KG1 (cell line): ENCODE data around the gene FGF9.

Source experiments
- DNase-seq: peaks from one replicate; lab custom pipeline; 2025; lab: John Stamatoyannopoulos, UW

Gene FGF9

GRCh38 chr13:21710163-21710562 is 39.3 kb downstream of the FGF9 start:
- DNase-seq = no peak

DNA sequence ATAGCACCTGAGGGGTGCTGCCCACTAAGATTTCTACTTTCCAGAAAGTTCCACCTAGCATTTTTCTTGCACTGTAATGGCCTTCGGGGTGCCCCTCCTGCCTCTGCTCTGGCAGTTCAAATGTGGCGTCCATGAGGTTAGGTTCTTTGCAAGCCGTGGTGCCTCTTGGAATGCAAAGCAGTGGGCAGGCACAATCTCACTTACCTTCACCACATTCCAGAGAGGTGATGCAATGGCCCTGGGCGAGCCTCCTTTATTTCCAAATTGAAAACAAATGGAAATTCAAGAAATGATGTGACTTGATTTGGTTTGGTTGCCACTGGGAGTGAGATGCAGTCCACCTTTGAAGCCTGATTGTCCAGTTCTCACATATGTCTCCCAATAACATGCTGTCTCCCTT is 46.9 kb downstream of the FGF9 start:
- no peak for DNase-seq

DNA sequence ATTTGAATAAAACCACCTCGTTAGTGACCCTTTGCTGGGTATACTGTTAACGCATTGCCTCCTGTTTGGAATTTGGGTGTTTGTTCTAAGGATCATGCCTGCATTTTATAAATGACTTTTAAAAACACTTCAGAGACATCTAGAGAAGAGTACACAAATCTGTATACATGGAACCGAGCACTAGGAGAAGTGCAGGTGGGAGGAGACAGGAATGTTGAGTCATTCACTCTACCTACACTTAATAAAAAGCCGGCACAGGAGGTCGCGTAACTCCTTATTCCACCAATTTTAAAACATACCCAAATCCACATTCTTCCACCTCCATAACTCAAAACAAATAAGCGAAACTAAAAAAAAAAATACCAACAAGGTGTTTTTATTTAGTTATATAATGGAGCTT is 48.6 kb downstream of the FGF9 start:
- no peak for DNase-seq

GRCh38 chr13:21723807-21724505 is 53.1 kb downstream of the FGF9 start:
- no peak for DNase-seq

DNA sequence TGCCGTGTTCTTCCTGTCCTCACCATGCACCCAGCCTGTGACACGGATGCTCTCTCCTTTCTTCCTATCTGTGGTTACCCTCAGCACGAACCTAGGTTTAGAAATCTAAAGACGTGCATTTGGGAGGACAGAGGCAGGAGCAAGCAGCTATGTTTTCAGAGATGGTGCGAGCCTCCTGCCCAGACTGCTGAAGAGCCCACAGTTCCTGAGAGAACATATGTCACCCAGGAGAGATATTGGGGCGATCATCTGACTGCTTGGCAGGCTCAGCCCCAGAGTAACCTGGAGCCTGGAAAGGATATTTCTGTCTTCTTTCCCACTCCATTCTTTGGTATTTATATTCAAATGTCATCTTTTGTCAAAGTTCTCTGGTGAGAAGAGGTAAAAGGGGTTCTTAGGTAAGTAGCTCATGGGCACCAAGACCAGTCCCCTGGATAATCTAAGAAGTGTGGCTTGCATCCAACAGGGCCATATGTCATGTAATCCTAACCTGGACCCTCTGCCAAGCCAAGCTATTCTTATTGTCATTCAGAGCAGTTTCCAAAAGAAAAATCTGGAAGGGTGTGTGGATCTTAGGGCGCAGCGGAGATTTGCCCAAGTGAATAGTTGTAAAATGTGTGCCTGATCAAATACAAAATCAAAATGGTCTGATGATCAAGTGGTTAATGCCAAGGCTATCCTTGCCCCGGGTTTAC is 59.5 kb downstream of the FGF9 start:
- no peak for DNase-seq

- DNase-seq = no peak
Measured at GRCh38 chr13:21733475-21734263, 62.8 kb downstream of the FGF9 start.

DNA sequence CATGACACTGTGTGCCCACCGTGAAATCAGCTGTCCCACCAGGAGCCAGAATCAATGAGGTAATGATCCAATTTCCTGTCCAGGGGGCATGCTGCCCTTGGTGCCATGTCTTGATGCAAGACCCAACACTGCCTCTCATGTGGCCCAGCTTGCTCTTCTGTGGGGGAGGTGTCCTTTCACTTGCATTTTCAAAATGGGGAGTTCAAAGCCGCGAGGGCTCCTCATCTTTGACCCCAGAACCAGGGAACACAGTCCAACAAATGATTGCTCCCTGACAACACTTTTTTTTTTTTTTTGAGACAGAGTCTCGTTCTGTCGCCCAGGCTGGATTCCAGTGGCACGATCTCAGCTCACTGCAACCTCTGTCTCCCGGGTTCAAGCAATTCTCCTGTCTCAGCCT is 64.1 kb downstream of the FGF9 start:
- DNase-seq = no peak

GRCh38 chr13:21735701-21736401 is 65.0 kb downstream of the FGF9 start:
- no peak for DNase-seq

GRCh38 chr13:21736926-21737325 is 66.1 kb downstream of the FGF9 start:
- no peak for DNase-seq

DNA sequence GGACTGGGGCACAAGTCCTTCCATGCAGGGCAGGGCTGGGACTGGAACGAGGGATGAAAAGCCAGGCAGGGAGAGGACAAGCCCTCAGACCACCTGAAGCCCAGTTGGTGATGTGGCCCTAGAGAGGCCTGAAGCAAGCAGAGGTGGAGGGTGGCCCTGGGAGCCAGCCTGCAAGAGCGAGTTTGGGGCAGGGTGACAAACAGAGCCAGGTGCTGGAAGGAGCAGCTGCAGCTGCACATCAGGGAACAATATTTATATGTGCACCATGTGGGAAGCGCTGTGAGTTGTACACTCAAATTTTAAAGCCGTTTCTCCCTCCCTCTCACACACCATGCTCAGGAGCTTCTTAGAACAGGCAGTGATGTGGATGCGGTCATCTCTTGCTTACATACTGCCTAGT is 67.8 kb downstream of the FGF9 start:
- DNase-seq = no peak

- DNase-seq = no peak
Measured at GRCh38 chr13:21739771-21740170, 68.9 kb downstream of the FGF9 start.

GRCh38 chr13:21741396-21741979 is 70.6 kb downstream of the FGF9 start:
- DNase-seq = no peak

GRCh38 chr13:21742096-21742495 is 71.2 kb downstream of the FGF9 start:
- no peak for DNase-seq

GRCh38 chr13:21744149-21744548 is 73.3 kb downstream of the FGF9 start:
- DNase-seq = no peak

DNA sequence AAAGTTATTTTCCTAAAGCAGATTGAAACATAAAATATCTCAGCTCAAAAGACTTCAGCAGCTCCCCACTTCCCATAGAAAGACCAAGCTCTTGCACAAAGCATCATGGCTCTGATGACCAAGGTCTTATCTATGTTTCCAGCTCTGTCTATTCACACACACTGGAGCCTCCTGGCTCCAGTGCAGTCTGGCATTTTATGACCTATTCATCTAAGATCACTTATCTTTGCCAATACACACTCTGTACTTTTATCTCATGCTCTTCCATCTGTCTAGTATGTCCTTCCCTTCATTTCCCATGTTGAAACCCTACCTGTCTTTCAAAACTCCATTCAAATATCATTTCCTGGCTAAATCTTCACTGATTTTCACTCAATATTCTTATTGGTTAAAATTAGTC is 74.4 kb downstream of the FGF9 start:
- no peak for DNase-seq

GRCh38 chr13:21747456-21747855 is 76.6 kb downstream of the FGF9 start:
- no peak for DNase-seq

- DNase-seq = no peak
Measured at GRCh38 chr13:21748166-21748565, 77.3 kb downstream of the FGF9 start.

GRCh38 chr13:21749410-21749809 is 78.5 kb downstream of the FGF9 start:
- no peak for DNase-seq

DNA sequence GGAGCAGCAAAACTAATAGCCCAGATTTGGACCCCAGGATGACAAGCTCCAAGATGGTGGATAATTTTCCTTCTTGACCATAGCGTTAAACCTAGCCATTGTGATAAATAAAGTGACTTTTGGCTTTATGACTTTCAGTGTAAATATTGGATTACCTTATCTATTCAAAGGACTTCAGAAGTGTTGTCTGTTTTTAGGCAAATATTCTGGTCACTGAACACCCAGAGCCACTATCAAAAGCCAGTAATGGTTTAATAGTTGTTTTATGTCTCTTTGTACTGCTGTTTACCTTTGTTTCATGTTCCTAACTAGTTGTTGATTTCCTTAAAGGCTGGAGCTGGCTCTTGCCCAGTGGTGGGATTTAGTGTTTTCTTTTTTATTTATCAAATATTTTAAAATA is 81.6 kb downstream of the FGF9 start:
- DNase-seq = no peak

- DNase-seq = no peak
Measured at GRCh38 chr13:21753117-21753729, 82.3 kb downstream of the FGF9 start.
